Mucosa of stomach (tissue), 1 donor: ENCODE measurements around the gene TMEM117.

ENCODE experiments used
- H3K27me3 ChIP-seq: one replicate; pipeline ENCODE4 v1.7.0; 2013; ENCODE audit warnings: mild to moderate bottlenecking, low read length; ENCODE audit not compliant: control insufficient read depth, insufficient read depth
- H3K36me3 ChIP-seq: one replicate; pipeline ENCODE4 v1.7.0; 2013; ENCODE audit warnings: low read length; ENCODE audit not compliant: control insufficient read depth, insufficient read depth
- H3K4me1 ChIP-seq: one replicate; pipeline ENCODE4 v1.7.0; 2013; ENCODE audit warnings: mild to moderate bottlenecking, low read length; ENCODE audit not compliant: control insufficient read depth, insufficient read depth
- H3K4me3 ChIP-seq: one replicate; pipeline ENCODE4 v1.7.0; 2013; ENCODE audit warnings: low read length
- H3K9ac ChIP-seq: one replicate; pipeline ENCODE4 v1.7.0; 2013; ENCODE audit warnings: mild to moderate bottlenecking, low read length, moderate library complexity
- H3K9me3 ChIP-seq: one replicate; pipeline ENCODE4 v1.7.0; 2013; ENCODE audit warnings: mild to moderate bottlenecking, low read length, moderate library complexity; ENCODE audit not compliant: control insufficient read depth
- donor health status: Pancreatic carcinoma.

The TMEM117 gene

GRCh38 chr12:43835656-43836474, at the start of gene TMEM117:
Gene TMEM117, plus strand, starts transcription at chr12:43836081.
- Histone ChIP-seq H3K4me3 (peak within 1 kb of the TSS; percentile 62), H3K9me3 (no peaks in the 10 kb centered on the region), H3K4me1 (peaks cover 15% of the 10 kb centered on the region), H3K36me3 (no peaks in the 10 kb centered on the region), H3K27me3 (no peaks in the 10 kb centered on the region), H3K9ac (peak within 1 kb of the TSS; percentile 90)

DNA sequence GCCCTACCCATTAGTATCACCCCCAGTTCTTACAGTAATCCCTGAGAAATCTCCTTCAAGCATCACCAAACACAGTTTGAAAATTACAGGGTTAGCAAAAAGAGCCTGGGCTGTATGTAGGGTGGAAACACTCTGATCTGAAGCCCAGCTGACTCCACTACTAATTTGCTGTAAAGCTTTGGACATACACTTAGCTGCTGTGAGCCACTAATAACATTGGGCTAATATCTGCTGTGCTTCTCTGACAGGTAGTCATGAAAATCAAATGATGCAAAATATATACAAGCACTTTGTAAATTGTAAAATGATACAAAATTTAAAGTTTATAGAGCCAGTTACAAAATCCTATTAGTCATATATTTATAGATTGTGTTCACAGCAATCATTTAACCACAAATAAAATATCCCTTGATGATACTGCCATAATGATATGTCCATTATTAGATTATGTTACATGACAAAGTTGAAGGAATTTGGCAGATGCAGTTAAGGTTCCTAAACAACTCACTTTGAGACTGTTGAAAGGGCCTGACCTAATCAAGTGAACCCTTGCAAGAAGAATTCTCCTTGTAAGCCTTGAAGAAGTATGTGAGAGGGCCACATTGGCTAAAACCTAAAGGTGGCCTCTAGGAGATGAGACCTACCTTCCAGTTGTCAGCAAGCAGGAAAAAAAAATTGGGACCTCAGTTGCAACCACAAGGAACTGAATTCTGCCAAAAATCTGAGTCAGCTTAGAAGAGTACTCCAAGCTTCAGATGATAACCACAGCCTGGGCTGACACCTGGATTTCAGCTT, 48.8 kb upstream of the TMEM117 start:
- H3K27me3 ChIP-seq: no peaks in the 10 kb centered on the region
- H3K9me3 ChIP-seq: no peaks in the 10 kb centered on the region
- H3K9ac ChIP-seq: no peak overlapping the region
- no peaks in the 10 kb centered on the region for H3K36me3 ChIP-seq
- H3K4me1 ChIP-seq: no peaks in the 10 kb centered on the region
- no peak overlapping the region for H3K4me3 ChIP-seq

- no peaks in the 10 kb centered on the region for H3K9me3 ChIP-seq
- H3K4me1 ChIP-seq: no peaks in the 10 kb centered on the region
- H3K36me3 ChIP-seq: no peaks in the 10 kb centered on the region
- no peak overlapping the region for H3K9ac ChIP-seq
- H3K4me3 ChIP-seq: no peak overlapping the region
- no peaks in the 10 kb centered on the region for H3K27me3 ChIP-seq
Observed at GRCh38 chr12:43789941-43790340, 45.9 kb upstream of the TMEM117 start.

- Histone ChIP-seq H3K4me3 (no peak overlapping the region), H3K27me3 (no peaks in the 10 kb centered on the region), H3K9me3 (no peaks in the 10 kb centered on the region), H3K4me1 (no peaks in the 10 kb centered on the region), H3K36me3 (no peaks in the 10 kb centered on the region), H3K9ac (no peak overlapping the region)
Observed at GRCh38 chr12:43795716-43796280, 40.1 kb upstream of the TMEM117 start.

DNA sequence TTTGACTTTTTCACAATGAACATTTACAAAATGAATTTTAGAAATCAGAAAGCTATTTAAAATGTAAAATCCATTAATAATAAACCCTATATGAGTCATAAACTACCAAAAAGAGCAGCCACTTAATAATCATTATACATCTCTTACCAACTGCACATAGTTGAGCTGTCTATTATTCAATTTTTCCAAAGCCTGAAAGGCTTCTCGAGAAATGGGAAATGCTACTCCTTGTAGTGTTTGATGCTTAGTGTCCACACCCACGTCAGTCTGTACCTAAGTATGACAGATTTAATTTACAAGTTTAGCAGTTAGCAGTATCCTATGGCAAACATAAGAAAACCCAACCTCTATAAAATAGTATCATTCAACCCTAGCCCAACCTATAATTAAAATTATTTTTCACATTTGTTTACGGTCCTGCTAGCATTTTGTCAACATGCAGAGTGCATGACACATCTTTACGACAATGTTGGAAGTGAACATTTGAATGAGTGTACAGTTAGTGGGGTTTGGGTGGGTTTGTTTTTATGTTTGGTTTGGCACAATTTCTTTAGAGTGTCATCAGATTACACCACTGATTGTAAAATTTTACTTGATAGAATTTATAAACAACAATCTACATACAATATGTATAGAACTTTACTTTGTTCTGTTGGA, 38.2 kb upstream of the TMEM117 start:
- H3K9me3 ChIP-seq: no peaks in the 10 kb centered on the region
- no peaks in the 10 kb centered on the region for H3K4me1 ChIP-seq
- no peak overlapping the region for H3K9ac ChIP-seq
- no peak overlapping the region for H3K4me3 ChIP-seq
- H3K27me3 ChIP-seq: no peaks in the 10 kb centered on the region
- no peaks in the 10 kb centered on the region for H3K36me3 ChIP-seq

GRCh38 chr12:43805149-43805859, 30.6 kb upstream of the TMEM117 start:
- Histone ChIP-seq H3K9ac (peak overlapping the region; percentile 97), H3K36me3 (no peaks in the 10 kb centered on the region), H3K4me1 (no peaks in the 10 kb centered on the region), H3K4me3 (peak overlapping the region; percentile 42), H3K27me3 (no peaks in the 10 kb centered on the region), H3K9me3 (no peaks in the 10 kb centered on the region)

DNA sequence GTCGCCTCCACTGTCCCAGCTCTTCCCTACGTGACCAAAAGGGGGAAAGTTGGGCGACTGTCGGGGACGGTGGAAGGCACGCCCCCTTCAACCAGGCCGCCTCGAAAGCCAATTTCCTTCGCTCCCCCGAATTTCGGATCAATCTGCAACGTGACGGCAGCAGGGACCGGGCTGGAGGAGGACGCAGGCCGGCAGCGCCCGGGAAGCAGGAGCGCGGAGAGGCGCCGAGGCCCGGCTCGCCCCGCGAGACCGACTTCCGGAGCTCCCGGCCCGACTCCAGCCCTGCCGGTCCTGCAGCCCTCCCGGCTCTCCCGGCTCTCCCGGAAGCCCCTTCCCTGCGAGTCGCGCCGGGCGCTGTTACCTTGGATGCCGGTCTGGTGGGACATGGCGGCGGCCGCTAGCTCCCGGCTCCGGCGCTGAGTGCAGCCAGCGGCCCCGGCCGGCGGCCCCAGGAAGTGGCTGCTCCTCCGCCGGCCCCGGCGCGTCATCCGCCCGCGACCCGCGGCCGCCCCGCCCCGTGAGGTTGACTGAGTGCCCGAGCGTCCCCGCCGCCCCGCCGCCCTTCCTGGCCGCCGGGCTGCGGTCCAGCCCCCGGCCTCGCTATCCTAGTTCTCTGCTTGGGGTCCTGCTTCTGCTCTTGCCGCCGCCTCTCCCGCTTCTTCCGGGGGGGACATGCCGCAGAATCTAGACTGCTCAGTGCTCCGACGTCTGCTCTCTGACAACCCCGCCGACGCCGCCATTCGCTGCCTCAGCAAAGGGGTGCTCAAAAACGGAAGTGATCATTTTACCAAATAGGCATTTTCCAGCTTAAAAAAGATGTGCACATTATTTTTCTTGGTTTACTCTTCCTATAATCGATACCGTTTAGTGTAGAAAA, 29.8 kb upstream of the TMEM117 start, which contains the start of gene TWF1:
Gene TWF1, minus strand, starts transcription at position 458 of the 877 bp plus-strand sequence. Its CDS starts 72 bp downstream, at position 386.
- Histone ChIP-seq H3K36me3 (no peaks in the 10 kb centered on the region), H3K27me3 (no peaks in the 10 kb centered on the region), H3K4me1 (no peaks in the 10 kb centered on the region), H3K9me3 (no peaks in the 10 kb centered on the region), H3K9ac (peak within 1 kb of the TSS; percentile 97), H3K4me3 (peak within 1 kb of the TSS; percentile 90)

GRCh38 chr12:43806737-43807072, 29.2 kb upstream of the TMEM117 start:
- Histone ChIP-seq H3K27me3 (no peaks in the 10 kb centered on the region), H3K4me3 (peak overlapping the region; percentile 90), H3K9me3 (no peaks in the 10 kb centered on the region), H3K9ac (peak overlapping the region; percentile 97), H3K4me1 (no peaks in the 10 kb centered on the region), H3K36me3 (no peaks in the 10 kb centered on the region)

DNA sequence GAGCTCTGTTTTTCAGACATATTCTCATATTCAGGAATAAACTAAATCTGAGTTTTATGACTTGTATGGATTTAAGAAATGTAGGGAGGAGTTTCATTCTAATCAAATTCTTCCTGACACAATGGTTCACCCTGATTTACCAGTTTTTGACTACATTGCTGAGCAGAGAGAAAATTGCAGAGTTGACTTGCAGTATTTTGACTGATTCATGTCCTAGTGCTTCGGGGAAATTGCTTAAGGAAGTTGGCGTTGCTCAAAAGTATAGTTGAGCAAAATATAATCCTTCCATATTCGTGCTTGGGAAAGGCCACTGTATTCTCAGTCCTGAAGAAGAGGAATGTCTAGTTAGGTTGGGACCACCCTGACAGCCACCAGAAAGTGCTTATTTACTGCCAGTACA, 28.5 kb upstream of the TMEM117 start:
- H3K4me3 ChIP-seq: no peak overlapping the region
- H3K36me3 ChIP-seq: no peaks in the 10 kb centered on the region
- no peak overlapping the region for H3K9ac ChIP-seq
- H3K4me1 ChIP-seq: no peaks in the 10 kb centered on the region
- no peaks in the 10 kb centered on the region for H3K27me3 ChIP-seq
- H3K9me3 ChIP-seq: no peaks in the 10 kb centered on the region

DNA sequence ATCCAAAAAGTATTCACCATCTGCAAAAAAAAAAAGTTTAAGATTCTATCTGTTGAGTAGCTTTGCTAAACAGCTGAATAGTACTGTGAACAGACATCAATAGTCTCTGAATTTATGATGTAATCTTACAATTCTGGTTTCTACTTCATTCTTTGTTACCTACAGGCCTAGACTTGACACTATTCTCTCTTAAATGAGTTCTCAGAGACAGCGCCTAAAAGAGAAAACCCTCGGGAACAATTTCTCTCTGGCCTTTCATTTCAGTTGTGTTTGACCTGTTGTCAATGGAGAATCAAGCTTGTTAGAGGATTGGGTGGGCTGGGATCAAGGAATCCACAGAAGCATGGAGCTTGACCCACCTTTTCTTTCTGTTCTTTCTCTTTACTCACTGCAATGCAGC, 23.8 kb upstream of the TMEM117 start:
- H3K4me3 ChIP-seq: no peak overlapping the region
- H3K4me1 ChIP-seq: no peaks in the 10 kb centered on the region
- no peaks in the 10 kb centered on the region for H3K9me3 ChIP-seq
- H3K9ac ChIP-seq: no peak overlapping the region
- H3K36me3 ChIP-seq: no peaks in the 10 kb centered on the region
- H3K27me3 ChIP-seq: no peaks in the 10 kb centered on the region

GRCh38 chr12:43812926-43813325, 23.0 kb upstream of the TMEM117 start:
- H3K4me3 ChIP-seq: no peak overlapping the region

More at GRCh38 chr12:43812926-43813325, 23.0 kb upstream of the TMEM117 start:
- Histone ChIP-seq H3K9me3 (no peaks in the 10 kb centered on the region), H3K9ac (no peak overlapping the region), H3K4me1 (no peaks in the 10 kb centered on the region), H3K27me3 (no peaks in the 10 kb centered on the region), H3K36me3 (no peaks in the 10 kb centered on the region)
